Hepatocyte (in vitro differentiated cells): ENCODE results near the gene RIPPLY3.

ENCODE experiments used
- CTCF ChIP-seq: fragments of 200-600 bp; sonication (generic); IDR thresholded peaks from 2 replicates; pipeline ENCODE4 v1.5.1; 2016; ENCODE audit warnings: antibody characterized with exemption, mild to moderate bottlenecking; ENCODE audit not compliant: poor library complexity
- EZH2 ChIP-seq: fragments of 200-600 bp; sonication (generic); IDR thresholded peaks from 2 replicates; pipeline ENCODE4 v1.6.1; 2016; ENCODE audit warnings: antibody characterized with exemption, mild to moderate bottlenecking, borderline replicate concordance
- EZH2phosphoT487 ChIP-seq: fragments of 200-600 bp; sonication (generic); IDR thresholded peaks from one replicate; pipeline ENCODE4 v1.6.1; 2018; ENCODE audit warnings: antibody characterized with exemption, mild to moderate bottlenecking, low read depth, moderate library complexity; ENCODE audit not compliant: unreplicated experiment, severe bottlenecking

GRCh38 chr21:36966066-36966820, 40.3 kb upstream of the RIPPLY3 start, which contains the start of gene HLCS:
- peak; percentile 6 for TF ChIP-seq CTCF
- TF ChIP-seq EZH2: no peak
- no peak for TF ChIP-seq EZH2phosphoT487
